ENCODE measurements around the gene PDE9A. TPM values are rescaled to one million over a fixed set of nuclear protein-coding genes. Genes with fewer than 3 reads are reported as not detected.

Gene PDE9A
- total and polyA plus RNA-seq, 2 donors (not counting 1 experiment from before 2014, with no cell fraction given): 0.34 to 5.8 TPM

DNA sequence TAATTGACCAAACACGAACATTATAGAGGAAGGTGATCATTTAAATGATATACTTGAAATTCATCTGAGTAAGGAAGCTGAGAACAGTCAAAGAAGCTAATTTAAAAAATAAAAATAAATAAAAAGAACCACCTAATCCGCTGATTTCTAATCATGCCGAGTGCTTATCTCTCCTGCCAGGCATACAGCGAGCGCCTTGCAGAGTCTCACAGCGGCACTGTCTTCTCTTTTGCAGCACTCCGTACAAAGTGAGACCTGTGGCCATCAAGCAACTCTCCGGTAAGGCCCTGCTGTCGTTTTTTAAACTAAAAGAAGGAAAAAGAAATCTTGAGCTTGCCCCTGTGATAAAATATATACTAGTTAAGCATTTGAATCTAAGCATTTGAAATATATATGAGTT is 45.3 kb downstream of the PDE9A start:
- Histone ChIP-seq H3K27me3 (replicated peaks in 1 of 4; ENCODE audit: control extremely low read depth in 1 of 4, control insufficient read depth in 3 of 4, insufficient read depth in 4 of 4, low read length in 3 of 4) (no peaks in the 10 kb centered on the region), H2AFZ (ENCODE audit: insufficient read depth, low read depth, low read length, poor library complexity, severe bottlenecking) (no peak overlapping the region), H3K9me3 (ENCODE audit: control extremely low read depth in 1 of 3, control insufficient read depth in 2 of 3, insufficient read depth in 1 of 3, low read length in 2 of 3) (no peaks in the 10 kb centered on the region), H3K79me2 (ENCODE audit: control insufficient read depth, insufficient read depth, low read length) (no peaks in the 10 kb centered on the region), H3K4me1 (ENCODE audit: control insufficient read depth in 2 of 2, insufficient read depth in 2 of 2, low read length in 2 of 2) (no peaks in the 10 kb centered on the region), H3K27ac (ENCODE audit: low read length in 2 of 2) (no peak overlapping the region), H3K4me3 (ENCODE audit: control extremely low read depth in 1 of 5, extremely low read depth in 1 of 5, insufficient read depth in 1 of 5, low read depth in 2 of 5, low read length in 4 of 5) (no peak overlapping the region), H4K20me1 (ENCODE audit: control insufficient read depth, insufficient read depth, low read length, poor library complexity, severe bottlenecking) (no peaks in the 10 kb centered on the region), H3K4me2 (replicated peaks; ENCODE audit: low read depth, low read length, poor library complexity, severe bottlenecking) (no peak overlapping the region), H3K9ac (ENCODE audit: low read length) (no peak overlapping the region), H3K36me3 (replicated peaks in 1 of 2; ENCODE audit: control extremely low read depth in 1 of 2, control insufficient read depth in 1 of 2, extremely low read depth in 1 of 2, insufficient read depth in 2 of 2, low read length in 1 of 2) (no peaks in the 10 kb centered on the region)
- ChIA-PET POLR2A (no interaction called here), CTCF (no interaction called here)
- Mint-ChIP-seq H3K4me3 (no peak overlapping the region), H3K27me3 (peaks cover 6% of the 10 kb centered on the region), H3K9me3 (ENCODE audit: insufficient read depth) (no peaks in the 10 kb centered on the region), H3K27ac (no peak overlapping the region), H3K4me1 (no peaks in the 10 kb centered on the region)
- intact Hi-C loops (cut with micrococcal nuclease): no loop called here
- ATAC-seq (ENCODE audit: low read depth): no peak
- DNase-seq: no peak
- TF ChIP-seq, protein P1, sequence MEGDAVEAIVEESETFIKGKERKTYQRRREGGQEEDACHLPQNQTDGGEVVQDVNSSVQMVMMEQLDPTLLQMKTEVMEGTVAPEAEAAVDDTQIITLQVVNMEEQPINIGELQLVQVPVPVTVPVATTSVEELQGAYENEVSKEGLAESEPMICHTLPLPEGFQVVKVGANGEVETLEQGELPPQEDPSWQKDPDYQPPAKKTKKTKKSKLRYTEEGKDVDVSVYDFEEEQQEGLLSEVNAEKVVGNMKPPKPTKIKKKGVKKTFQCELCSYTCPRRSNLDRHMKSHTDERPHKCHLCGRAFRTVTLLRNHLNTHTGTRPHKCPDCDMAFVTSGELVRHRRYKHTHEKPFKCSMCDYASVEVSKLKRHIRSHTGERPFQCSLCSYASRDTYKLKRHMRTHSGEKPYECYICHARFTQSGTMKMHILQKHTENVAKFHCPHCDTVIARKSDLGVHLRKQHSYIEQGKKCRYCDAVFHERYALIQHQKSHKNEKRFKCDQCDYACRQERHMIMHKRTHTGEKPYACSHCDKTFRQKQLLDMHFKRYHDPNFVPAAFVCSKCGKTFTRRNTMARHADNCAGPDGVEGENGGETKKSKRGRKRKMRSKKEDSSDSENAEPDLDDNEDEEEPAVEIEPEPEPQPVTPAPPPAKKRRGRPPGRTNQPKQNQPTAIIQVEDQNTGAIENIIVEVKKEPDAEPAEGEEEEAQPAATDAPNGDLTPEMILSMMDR (IDR thresholded peaks at IDR 0.05): no peak
- no peak for TF ChIP-seq EZH2 (IDR thresholded peaks at IDR 0.05; ENCODE audit: borderline replicate concordance, insufficient read depth, low read depth, low read length, poor library complexity, severe bottlenecking)
- 94% methylated on average over 6 of the region's 9 CpGs for WGBS (ENCODE audit: insufficient coverage)

DNA sequence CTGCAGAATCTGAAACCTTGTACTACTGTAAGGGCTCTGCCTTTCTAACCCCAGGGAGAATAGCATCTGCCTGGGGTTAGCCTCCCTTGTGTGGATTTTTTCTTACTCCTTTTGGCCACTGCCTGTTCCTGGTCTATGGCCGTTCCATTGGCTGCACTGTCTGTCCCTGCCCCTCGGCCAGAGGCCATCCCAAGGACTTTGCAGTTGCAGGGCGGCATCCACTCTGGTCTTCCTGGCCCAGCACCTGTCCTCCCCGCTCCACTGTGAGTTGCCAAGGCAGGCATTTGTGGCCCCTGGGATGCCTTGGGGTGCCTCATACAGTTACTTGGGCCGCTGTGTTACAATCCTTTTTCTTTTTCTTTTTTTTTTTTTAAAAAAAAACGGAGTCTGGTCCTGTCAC is 45.8 kb downstream of the PDE9A start:
- Histone ChIP-seq H3K4me3 (ENCODE audit: control extremely low read depth in 1 of 5, extremely low read depth in 1 of 5, insufficient read depth in 1 of 5, low read depth in 2 of 5, low read length in 4 of 5) (no peak overlapping the region), H3K79me2 (ENCODE audit: control insufficient read depth, insufficient read depth, low read length) (no peaks in the 10 kb centered on the region), H3K9me3 (ENCODE audit: control extremely low read depth in 1 of 3, control insufficient read depth in 2 of 3, insufficient read depth in 1 of 3, low read length in 2 of 3) (no peaks in the 10 kb centered on the region), H2AFZ (ENCODE audit: insufficient read depth, low read depth, low read length, poor library complexity, severe bottlenecking) (no peak overlapping the region), H3K4me2 (replicated peaks; ENCODE audit: low read depth, low read length, poor library complexity, severe bottlenecking) (no peak overlapping the region), H3K4me1 (ENCODE audit: control insufficient read depth in 2 of 2, insufficient read depth in 2 of 2, low read length in 2 of 2) (no peaks in the 10 kb centered on the region), H3K27ac (ENCODE audit: low read length in 2 of 2) (no peak overlapping the region), H3K27me3 (replicated peaks in 1 of 4; ENCODE audit: control extremely low read depth in 1 of 4, control insufficient read depth in 3 of 4, insufficient read depth in 4 of 4, low read length in 3 of 4) (no peaks in the 10 kb centered on the region), H3K9ac (ENCODE audit: low read length) (no peak overlapping the region), H4K20me1 (ENCODE audit: control insufficient read depth, insufficient read depth, low read length, poor library complexity, severe bottlenecking) (no peaks in the 10 kb centered on the region), H3K36me3 (replicated peaks in 1 of 2; ENCODE audit: control extremely low read depth in 1 of 2, control insufficient read depth in 1 of 2, extremely low read depth in 1 of 2, insufficient read depth in 2 of 2, low read length in 1 of 2) (no peaks in the 10 kb centered on the region)
- TF ChIP-seq EZH2 (IDR thresholded peaks at IDR 0.05; ENCODE audit: borderline replicate concordance, insufficient read depth, low read depth, low read length, poor library complexity, severe bottlenecking): no peak
- TF ChIP-seq, protein P1 (IDR thresholded peaks at IDR 0.05): no peak
- H3K4me3 Mint-ChIP-seq: no peak overlapping the region
- H3K27ac Mint-ChIP-seq: no peak overlapping the region
- no peak for ATAC-seq (ENCODE audit: low read depth)
- intact Hi-C loops (cut with micrococcal nuclease): no loop called here
- WGBS (ENCODE audit: insufficient coverage): 91% methylated on average over 6 of the region's 6 CpGs
- ChIA-PET CTCF (no interaction called here), POLR2A (no interaction called here)
- no peaks in the 10 kb centered on the region for H3K4me1 Mint-ChIP-seq
- peaks cover 6% of the 10 kb centered on the region for H3K27me3 Mint-ChIP-seq
- H3K9me3 Mint-ChIP-seq (ENCODE audit: insufficient read depth): no peaks in the 10 kb centered on the region
- no peak for DNase-seq
